HEK293T (cell line): ENCODE results near the gene ANKRD13B.

Source experiments
- BHLHE40 ChIP-seq: fragments of 450-650 bp; IDR thresholded peaks from 2 replicates; pipeline ENCODE4 v1.6.1; 2016; ENCODE audit warnings: mild to moderate bottlenecking, moderate library complexity, borderline replicate concordance
- ELF4 ChIP-seq: fragments of 450-650 bp; IDR thresholded peaks from 2 replicates; pipeline ENCODE4 v1.6.1; 2017; ENCODE audit warnings: antibody characterized with exemption
- FOXA1 ChIP-seq: fragments of 450-650 bp; IDR thresholded peaks from 2 replicates; pipeline ENCODE4 v1.6.1; 2016; ENCODE audit warnings: mild to moderate bottlenecking
- FOXM1 ChIP-seq: fragments of 450-650 bp; IDR thresholded peaks from 2 replicates; pipeline ENCODE4 v1.6.1; 2017; ENCODE audit warnings: mild to moderate bottlenecking, borderline replicate concordance
- SUZ12 ChIP-seq: fragments of 450-650 bp; IDR thresholded peaks from 2 replicates; pipeline ENCODE4 v1.6.1; 2016; ENCODE audit warnings: mild to moderate bottlenecking
- TARDBP ChIP-seq: fragments of 450-650 bp; IDR thresholded peaks from 2 replicates; pipeline ENCODE4 v1.6.1; 2016
- ZNF384 ChIP-seq: fragments of 450-650 bp; IDR thresholded peaks from 2 replicates; pipeline ENCODE4 v1.6.1; 2016
- TF ChIP-seq, protein P1 (sequence below): fragments of 450-650 bp; IDR thresholded peaks from 2 replicates; pipeline ENCODE4 v1.6.1; 2016

DNA sequence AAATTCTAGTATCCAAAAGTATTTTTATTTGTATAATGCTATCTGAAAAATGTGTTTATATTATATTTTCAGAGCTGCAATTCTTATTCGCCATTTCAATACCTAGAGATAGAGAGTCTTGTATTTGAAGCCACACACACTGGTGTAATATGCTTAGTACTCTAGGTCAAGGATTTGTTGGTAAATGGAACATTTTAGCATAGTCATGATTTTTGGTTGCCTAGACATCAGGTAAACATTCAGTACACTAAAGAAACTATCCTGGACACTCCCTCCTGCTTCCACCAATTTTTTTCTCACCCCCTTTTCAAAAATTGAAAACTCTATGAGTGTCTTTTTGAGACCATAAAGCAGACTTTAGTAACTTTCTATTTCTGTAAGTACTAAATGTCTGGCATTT lies 46.8 kb upstream of the ANKRD13B start:
- no peak for TF ChIP-seq BHLHE40
- TF ChIP-seq, protein P1, sequence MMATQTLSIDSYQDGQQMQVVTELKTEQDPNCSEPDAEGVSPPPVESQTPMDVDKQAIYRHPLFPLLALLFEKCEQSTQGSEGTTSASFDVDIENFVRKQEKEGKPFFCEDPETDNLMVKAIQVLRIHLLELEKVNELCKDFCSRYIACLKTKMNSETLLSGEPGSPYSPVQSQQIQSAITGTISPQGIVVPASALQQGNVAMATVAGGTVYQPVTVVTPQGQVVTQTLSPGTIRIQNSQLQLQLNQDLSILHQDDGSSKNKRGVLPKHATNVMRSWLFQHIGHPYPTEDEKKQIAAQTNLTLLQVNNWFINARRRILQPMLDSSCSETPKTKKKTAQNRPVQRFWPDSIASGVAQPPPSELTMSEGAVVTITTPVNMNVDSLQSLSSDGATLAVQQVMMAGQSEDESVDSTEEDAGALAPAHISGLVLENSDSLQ, result no peak
- no peak for TF ChIP-seq ZNF384
- no peak for TF ChIP-seq ELF4
- TF ChIP-seq FOXM1, result no peak
- TF ChIP-seq TARDBP, result no peak
- no peak for TF ChIP-seq SUZ12
- no peak for TF ChIP-seq FOXA1
